Colonic mucosa (tissue), 4 donors: Measurements from ENCODE around the gene ADAMTS14. TPM values are rescaled to one million over a fixed set of nuclear protein-coding genes. Genes with fewer than 3 reads are reported as not detected.
A peak's percentile ranks its signal among the peaks of the same experiment; 100 is the strongest.

Experiments
- DNase-seq: peaks from one replicate; pipeline ENCODE4 v3.0.0-alpha.2; 2020
- H3K27ac ChIP-seq: fragments of 200-600 bp; one replicate; pipeline ENCODE4 v1.8.0; 2021
- H3K27me3 ChIP-seq: fragments of 200-600 bp; one replicate; pipeline ENCODE4 v1.8.0; 2021
- H3K36me3 ChIP-seq: fragments of 200-600 bp; one replicate; pipeline ENCODE4 v1.8.0; 2021
- H3K4me1 ChIP-seq: fragments of 200-600 bp; one replicate; pipeline ENCODE4 v1.8.0; 2021; ENCODE audit warnings: mild to moderate bottlenecking
- H3K4me3 ChIP-seq: fragments of 200-600 bp; one replicate; pipeline ENCODE4 v1.8.0; 2021
- H3K9ac ChIP-seq, 2 donors: one replicate each; pipeline ENCODE4 v1.7.0; 2013; ENCODE audit warnings: control low read depth in 2 of 2, low read depth in 2 of 2, low read length in 2 of 2
- H3K9me3 ChIP-seq: fragments of 200-600 bp; one replicate; pipeline ENCODE4 v1.8.0; 2021
- CTCF ChIP-seq: fragments of 200-600 bp; IDR thresholded peaks from one replicate; pipeline ENCODE4 v1.8.0; 2022; ENCODE audit warnings: antibody characterized with exemption, mild to moderate bottlenecking
- intact Hi-C: fragments of 100-400 bp; cut with DNase I; formaldehyde crosslinking; loops from one replicate; pipeline ENCODE4 v1.14.1; 2022
- total RNA-seq, 2 donors: library from RNA; stranded (reverse); fragmentation: NEBNext Ultra II Directional in 1 of 2; extraction: Animal tissue kit (Norgen Biotek cat#: 25700) in 1 of 2; gene quantifications; one replicate each; pipeline ENCODE4 v1.2.1, GENCODE V29; 2021
- donor health status: healthy.
- donor health status: DM: no; HTN: no; CAD: no.
- donor health status: DM: no; HTN: no; CAD: no.

ADAMTS14 gene
- total RNA-seq, 2 donors from 2014 or later = 0.93 to 1.5 TPM

GRCh38 chr10:70742537-70743429 is 70.5 kb downstream of the ADAMTS14 start:
- Histone ChIP-seq H3K27ac (peak overlapping the region; percentile 2), H3K27me3 (no peaks in the 10 kb centered on the region), H3K9me3 (no peaks in the 10 kb centered on the region), H3K4me3 (no peak overlapping the region), H3K4me1 (peaks cover 5% of the 10 kb centered on the region), H3K9ac (no peak overlapping the region), H3K36me3 (no peaks in the 10 kb centered on the region)
- intact Hi-C loops = no loop called here
- no peak for TF ChIP-seq CTCF
- DNase-seq = peak; percentile 37

- peak overlapping the region in 1 of 2 donors; percentile 12 for H3K9ac ChIP-seq
- H3K27ac ChIP-seq = peak overlapping the region; percentile 2
- intact Hi-C loops = no loop called here
- no peaks in the 10 kb centered on the region for H3K27me3 ChIP-seq
- H3K4me3 ChIP-seq = no peak overlapping the region
- no peaks in the 10 kb centered on the region for H3K9me3 ChIP-seq
- DNase-seq = no peak
- peaks cover 5% of the 10 kb centered on the region for H3K4me1 ChIP-seq
- TF ChIP-seq CTCF = no peak
- H3K36me3 ChIP-seq = no peaks in the 10 kb centered on the region
Observed at GRCh38 chr10:70743430-70743788, 71.1 kb downstream of the ADAMTS14 start.

GRCh38 chr10:70743879-70744278 is 71.6 kb downstream of the ADAMTS14 start:
- no peaks in the 10 kb centered on the region for H3K27me3 ChIP-seq
- H3K27ac ChIP-seq = peak overlapping the region; percentile 2
- no peaks in the 10 kb centered on the region for H3K36me3 ChIP-seq
- no peak overlapping the region for H3K4me3 ChIP-seq
- TF ChIP-seq CTCF = no peak
- DNase-seq = no peak
- H3K9me3 ChIP-seq = no peaks in the 10 kb centered on the region
- no peak overlapping the region for H3K9ac ChIP-seq
- intact Hi-C loops = no loop called here
- peaks cover 5% of the 10 kb centered on the region for H3K4me1 ChIP-seq

GRCh38 chr10:70744617-70745143 is 72.4 kb downstream of the ADAMTS14 start:
- H3K9ac ChIP-seq = no peak overlapping the region
- H3K27me3 ChIP-seq = no peaks in the 10 kb centered on the region
- no peak for DNase-seq
- H3K9me3 ChIP-seq = no peaks in the 10 kb centered on the region
- no peak for TF ChIP-seq CTCF
- no peak overlapping the region for H3K4me3 ChIP-seq
- intact Hi-C loops = no loop called here
- no peaks in the 10 kb centered on the region for H3K36me3 ChIP-seq
- H3K27ac ChIP-seq = no peak overlapping the region
- peaks cover 5% of the 10 kb centered on the region for H3K4me1 ChIP-seq

GRCh38 chr10:70745555-70745954 is 73.2 kb downstream of the ADAMTS14 start:
- intact Hi-C loops = no loop called here
- H3K9me3 ChIP-seq = no peaks in the 10 kb centered on the region

More at GRCh38 chr10:70745555-70745954, 73.2 kb downstream of the ADAMTS14 start:
- H3K27me3 ChIP-seq = no peaks in the 10 kb centered on the region
- H3K27ac ChIP-seq = no peak overlapping the region
- H3K36me3 ChIP-seq = no peaks in the 10 kb centered on the region
- peaks cover 5% of the 10 kb centered on the region for H3K4me1 ChIP-seq
- no peak for TF ChIP-seq CTCF
- H3K9ac ChIP-seq = no peak overlapping the region
- no peak for DNase-seq
- H3K4me3 ChIP-seq = no peak overlapping the region
